ENCODE data around the gene CNTNAP2.

GRCh38 chr7:147579148-147579547 lies 1462.5 kb downstream of the CNTNAP2 start:
- TF ChIP-seq THRA (CRISPR knock-in tag; IDR thresholded peaks at IDR 0.05; ENCODE audit: borderline replicate concordance) (no peak), CBFB (CRISPR knock-in tag; IDR thresholded peaks at IDR 0.05) (no peak), MYC (CRISPR knock-in tag; IDR thresholded peaks at IDR 0.05; ENCODE audit: borderline replicate concordance) (no peak), EP300 (IDR thresholded peaks at IDR 0.05; ENCODE audit: low read depth in 2 of 2, low read length in 2 of 2) (no peak), EP300 (CRISPR knock-in tag; IDR thresholded peaks at IDR 0.05; ENCODE audit: borderline replicate concordance) (no peak), CTCF (CRISPR knock-in tag; IDR thresholded peaks at IDR 0.05) (no peak), ZBTB46 (CRISPR knock-in tag; IDR thresholded peaks at IDR 0.05; ENCODE audit: borderline replicate concordance) (no peak), NR2F2 (IDR thresholded peaks at IDR 0.05; ENCODE audit: borderline replicate concordance, low read depth) (no peak), ZNF251 (CRISPR knock-in tag; IDR thresholded peaks at IDR 0.05) (no peak), NFKB2 (CRISPR knock-in tag; IDR thresholded peaks at IDR 0.05; ENCODE audit: borderline replicate concordance) (no peak), ONECUT2 (CRISPR knock-in tag; IDR thresholded peaks at IDR 0.05) (no peak)
